Measurements from ENCODE around the gene LRRC8D.
A peak's percentile ranks its signal among the peaks of the same experiment; 100 is the strongest.
"Not testable (repeated sequence)": the region's sequence is repeated elsewhere in the genome, so short reads cannot be mapped to it uniquely, and the experiment has no call there.

LRRC8D gene

DNA sequence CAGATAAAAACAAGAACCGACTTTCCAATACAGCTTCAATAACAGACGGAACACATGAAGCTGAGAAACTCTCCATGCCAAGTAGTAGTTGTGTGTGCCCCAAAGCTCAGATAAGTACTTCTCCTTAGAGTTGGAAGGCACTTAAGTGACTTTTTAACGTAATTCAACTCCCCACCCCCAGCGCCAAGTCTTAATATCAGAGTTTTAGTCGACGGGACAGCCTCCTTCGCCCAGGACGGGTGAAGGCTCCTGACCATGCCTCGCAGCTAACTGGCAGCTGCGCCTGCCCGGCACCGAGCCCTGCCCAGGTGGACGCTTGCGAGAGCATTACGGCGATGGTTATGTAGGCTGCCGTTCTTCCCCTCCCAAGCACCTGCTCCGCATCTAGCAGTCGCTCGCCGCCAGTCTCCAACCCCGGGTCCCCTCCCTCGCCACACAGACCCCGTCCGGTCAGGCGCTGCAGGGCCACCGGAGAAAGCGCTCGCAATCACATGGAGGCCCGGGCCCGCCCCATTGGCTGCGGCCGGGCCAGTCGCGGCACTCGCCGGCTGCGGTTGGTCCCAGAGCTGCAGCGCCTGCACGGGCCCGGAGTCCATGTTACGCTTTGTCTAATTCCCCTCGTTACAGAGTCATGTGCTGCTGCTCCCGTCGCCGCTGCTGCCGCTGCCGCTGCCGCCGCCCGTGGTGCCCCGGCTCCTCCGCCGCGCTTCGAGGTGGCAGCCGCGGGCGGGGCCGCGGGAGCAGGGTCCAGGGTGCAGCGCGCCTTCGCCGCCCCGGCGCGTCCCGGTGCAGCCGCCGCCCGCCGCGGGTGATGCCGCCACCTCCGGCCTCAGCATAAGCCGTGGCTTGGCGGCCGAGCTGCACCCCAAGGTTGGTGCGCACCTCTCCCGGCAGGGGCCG, at the start of gene LRRC8D:
TSS of gene LRRC8D (plus strand) at position 611 of the 900 bp plus-strand sequence. CDS start 112,037 bp downstream, outside the sequence.
- peak; percentile 94 for DNase-seq (ENCODE audit: low spot score)

- no peak for DNase-seq (ENCODE audit: low spot score)
Observed at GRCh38 chr1:89771991-89772560, 48.8 kb upstream of the LRRC8D start.

DNA sequence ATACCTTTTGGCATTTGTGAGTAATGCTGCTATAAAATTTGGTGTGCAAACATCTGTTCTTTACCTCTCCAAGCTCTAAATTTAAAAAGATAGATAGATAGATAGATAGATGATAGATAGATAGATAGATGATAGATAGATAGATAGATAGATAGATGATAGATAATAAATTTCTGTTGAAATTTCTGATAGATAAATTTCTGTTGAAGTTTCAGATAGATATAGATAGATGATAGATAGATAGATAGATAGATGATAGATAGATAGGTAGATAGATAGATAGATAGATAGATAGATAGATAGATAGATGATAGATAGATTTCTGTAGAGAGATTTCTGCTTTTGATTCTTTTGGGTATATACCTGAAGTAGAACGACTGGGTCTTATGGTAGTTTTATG, 44.7 kb upstream of the LRRC8D start:
- DNase-seq (ENCODE audit: low spot score): not testable (repeated sequence)

DNA sequence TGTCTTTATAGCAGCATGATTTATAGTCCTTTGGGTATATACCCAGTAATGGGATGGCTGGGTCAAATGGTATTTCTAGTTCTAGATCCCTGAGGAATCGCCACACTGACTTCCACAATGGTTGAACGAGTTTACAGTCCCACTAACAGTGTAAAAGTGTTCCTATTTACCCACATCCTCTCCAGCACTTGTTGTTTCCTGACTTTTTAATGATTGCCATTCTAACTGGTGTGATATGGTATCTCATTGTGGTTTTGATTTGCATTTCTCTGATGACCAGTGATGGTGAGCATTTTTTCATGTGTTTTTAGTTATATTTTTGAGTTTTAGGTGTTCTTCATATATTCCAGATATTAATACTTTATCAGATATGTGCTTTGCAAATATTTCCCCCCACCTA, 43.6 kb upstream of the LRRC8D start:
- DNase-seq (ENCODE audit: low spot score): not testable (repeated sequence)

GRCh38 chr1:89779151-89779940, 41.5 kb upstream of the LRRC8D start:
- no peak for DNase-seq (ENCODE audit: low spot score)

- peak; percentile 63 for DNase-seq (ENCODE audit: low spot score)
Observed at GRCh38 chr1:89780721-89781120, 40.1 kb upstream of the LRRC8D start.

DNA sequence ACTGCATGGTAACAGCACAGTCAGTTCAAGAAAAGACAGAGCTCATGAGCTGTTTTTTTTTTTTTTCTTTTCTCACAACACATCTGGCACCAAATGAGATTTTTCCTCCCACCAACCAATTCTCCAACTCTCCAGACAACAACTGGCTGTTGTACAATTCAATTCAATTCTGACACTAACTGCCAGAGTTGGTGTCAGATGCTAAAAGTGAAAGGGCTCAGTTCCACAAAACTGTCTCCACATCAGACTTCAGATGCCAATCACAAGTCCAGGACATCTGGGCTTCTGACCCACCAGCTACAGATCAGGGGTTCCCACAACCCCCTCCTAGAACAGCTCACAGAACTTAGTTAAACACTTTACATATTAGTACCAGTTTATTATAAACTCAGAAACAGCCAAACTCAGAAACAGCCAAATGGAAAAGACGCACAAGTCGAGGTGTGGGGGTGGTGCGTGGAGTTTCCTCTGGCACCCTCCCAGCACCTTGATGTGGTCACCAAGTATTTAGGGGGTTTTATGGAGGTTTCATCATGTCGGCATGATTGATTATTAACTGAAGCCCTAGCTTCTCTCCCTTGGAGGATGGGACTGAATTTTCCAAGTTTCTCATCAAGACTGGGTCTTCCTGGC, 39.2 kb upstream of the LRRC8D start:
- DNase-seq (ENCODE audit: low spot score): no peak

GRCh38 chr1:89786628-89787214, 34.1 kb upstream of the LRRC8D start:
- no peak for DNase-seq (ENCODE audit: low spot score)

- DNase-seq (ENCODE audit: low spot score): peak; percentile 55
Observed at GRCh38 chr1:89790592-89790991, 30.2 kb upstream of the LRRC8D start.

- DNase-seq (ENCODE audit: low spot score): no peak
Observed at GRCh38 chr1:89791064-89791726, 29.6 kb upstream of the LRRC8D start.

DNA sequence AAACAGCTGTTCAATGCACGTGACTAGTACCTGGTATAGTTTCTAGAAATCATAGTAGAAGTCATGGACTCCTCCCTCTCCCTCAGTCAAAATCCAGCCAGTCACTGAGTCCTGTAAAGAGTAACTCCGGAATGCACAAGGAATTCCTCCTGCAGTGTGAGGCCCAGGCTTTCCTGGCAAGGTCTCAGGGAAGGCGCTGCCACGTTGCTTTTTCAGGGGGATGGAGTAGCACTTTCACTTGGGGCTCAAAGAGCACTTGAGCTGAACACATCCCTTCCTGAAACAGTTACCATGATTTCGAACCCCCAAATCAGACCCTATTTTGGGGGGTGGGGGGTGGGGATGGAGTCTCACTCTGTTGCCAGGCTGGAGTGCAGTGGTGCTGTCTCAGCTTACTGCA, 26.4 kb upstream of the LRRC8D start:
- DNase-seq (ENCODE audit: low spot score): peak; percentile 45

- DNase-seq (ENCODE audit: low spot score): not testable (repeated sequence)
Observed at GRCh38 chr1:89795571-89795970, 25.3 kb upstream of the LRRC8D start.

GRCh38 chr1:89797876-89798275, 23.0 kb upstream of the LRRC8D start:
- DNase-seq (ENCODE audit: low spot score): not testable (repeated sequence)

GRCh38 chr1:89799495-89799894, 21.3 kb upstream of the LRRC8D start:
- no peak for DNase-seq (ENCODE audit: low spot score)

DNA sequence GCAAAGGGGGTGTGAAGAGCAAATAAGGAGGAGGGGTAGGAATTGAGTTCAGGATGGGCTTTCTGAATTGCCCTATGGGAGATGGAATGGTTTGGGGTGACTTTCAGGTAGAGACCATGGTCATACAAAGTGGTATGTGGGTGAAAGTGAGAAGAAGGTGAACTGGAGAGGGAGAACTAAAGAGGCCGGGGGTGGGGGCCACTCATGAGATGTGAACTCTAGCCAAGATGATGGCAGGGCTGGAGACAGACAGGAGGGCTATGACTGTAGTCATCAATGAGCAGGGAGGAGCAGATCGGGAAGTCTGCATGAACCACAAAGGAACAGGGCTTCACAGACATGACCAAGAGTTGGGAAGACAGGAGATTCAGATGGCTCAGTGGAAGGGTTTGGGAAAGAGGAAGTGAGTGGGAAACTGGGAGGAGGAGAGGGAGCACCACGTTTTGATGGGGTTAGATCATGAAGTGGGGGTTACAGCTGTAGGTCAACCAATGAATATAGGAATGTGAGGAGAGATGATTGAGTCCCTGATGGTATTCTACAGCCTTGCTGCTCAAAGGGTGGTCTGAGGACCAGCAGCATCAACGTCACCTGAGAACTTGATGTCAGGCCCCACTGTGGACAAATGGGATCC, 20.7 kb upstream of the LRRC8D start:
- DNase-seq (ENCODE audit: low spot score): no peak

- DNase-seq (ENCODE audit: low spot score): no peak
Observed at GRCh38 chr1:89800718-89801117, 20.1 kb upstream of the LRRC8D start.

- DNase-seq (ENCODE audit: low spot score): no peak
Observed at GRCh38 chr1:89802051-89802450, 18.8 kb upstream of the LRRC8D start.

- no peak for DNase-seq (ENCODE audit: low spot score)
Observed at GRCh38 chr1:89802841-89803240, 18.0 kb upstream of the LRRC8D start.

- peak; percentile 84 for DNase-seq (ENCODE audit: low spot score)
Observed at GRCh38 chr1:89804642-89805237, 16.1 kb upstream of the LRRC8D start.

DNA sequence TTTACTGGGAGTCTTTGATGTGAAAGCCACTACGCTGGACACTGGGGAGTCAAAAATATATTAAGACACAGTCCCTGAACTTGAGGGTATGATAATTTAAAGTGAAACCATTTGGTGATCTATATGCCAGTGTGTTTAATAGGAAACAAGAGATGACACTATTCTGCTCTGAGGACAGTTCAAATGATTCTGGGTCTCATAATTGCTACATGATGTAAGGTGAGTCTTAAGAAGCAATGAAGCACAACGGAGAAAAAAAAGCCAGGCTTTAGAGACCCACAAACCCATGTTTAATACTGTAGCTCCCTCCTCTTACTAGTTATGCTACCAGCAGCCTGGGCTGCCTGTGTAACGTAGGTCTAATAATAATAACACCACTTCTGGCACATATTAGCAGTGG, 14.2 kb upstream of the LRRC8D start:
- DNase-seq (ENCODE audit: low spot score): no peak

Data from GM03348 (cell line).